GM21381 (cell line): ENCODE data around the gene MAML2.

ENCODE experiments used
- ATAC-seq: cut with Tn5 transposase; IDR thresholded peaks from one replicate; pipeline ENCODE4 v1.9.1; 2021; ENCODE audit warnings: mild to moderate bottlenecking, moderate library complexity; ENCODE audit not compliant: unreplicated experiment

MAML2 gene

GRCh38 chr11:96215826-96216225 lies 127.2 kb downstream of the MAML2 start:
- no peak for ATAC-seq

DNA sequence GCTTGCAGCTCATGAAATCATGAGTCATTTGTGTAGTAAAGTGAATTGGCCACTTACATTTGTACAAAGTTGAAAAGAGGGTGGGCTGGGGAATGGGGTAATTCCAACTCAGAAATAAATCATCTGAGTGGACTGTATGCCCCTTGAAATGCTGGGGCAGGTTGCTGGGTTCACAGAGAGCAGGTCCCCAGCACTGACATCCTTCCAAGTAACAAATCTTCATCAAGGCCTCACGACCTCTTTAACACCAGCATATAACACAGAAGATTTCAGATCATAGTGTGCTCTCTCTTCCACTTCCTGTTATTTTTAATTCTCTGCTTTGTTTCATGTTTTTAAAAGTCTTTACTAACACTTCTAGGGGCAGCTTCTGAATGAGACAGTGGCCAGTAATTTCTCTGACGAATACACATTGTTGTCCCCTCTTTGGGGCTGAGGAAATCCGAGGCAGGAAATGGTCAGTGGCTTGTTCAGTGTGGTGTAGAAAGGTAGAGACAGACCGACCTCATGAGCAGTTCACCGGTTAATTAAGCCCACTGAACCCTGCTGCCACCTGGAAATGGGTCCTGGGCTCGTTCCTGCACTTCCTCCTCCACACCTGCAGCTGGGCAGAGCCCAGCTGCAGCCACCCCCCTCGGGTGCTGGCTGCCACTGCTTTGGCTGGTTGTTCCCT lies 127.7 kb downstream of the MAML2 start:
- ATAC-seq, result peak; percentile 81

DNA sequence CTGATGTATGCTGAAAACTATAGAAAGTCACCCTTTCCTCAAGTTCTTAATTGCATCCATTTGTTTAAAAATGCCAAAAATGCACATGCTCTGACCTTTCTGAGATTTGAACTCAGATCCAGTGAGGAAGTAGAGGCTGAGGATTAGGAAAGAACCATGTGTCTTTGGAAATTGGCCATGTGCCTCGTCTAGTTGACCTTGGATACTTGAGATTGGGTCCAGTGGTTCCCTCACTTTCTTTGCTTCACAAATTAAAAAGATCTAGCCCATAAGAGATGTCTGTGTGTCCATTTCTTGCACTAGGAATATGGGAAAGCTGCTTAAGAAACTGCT lies 128.3 kb downstream of the MAML2 start:
- no peak for ATAC-seq

- ATAC-seq, result no peak
Measured at GRCh38 chr11:96213500-96213899, 129.5 kb downstream of the MAML2 start.

DNA sequence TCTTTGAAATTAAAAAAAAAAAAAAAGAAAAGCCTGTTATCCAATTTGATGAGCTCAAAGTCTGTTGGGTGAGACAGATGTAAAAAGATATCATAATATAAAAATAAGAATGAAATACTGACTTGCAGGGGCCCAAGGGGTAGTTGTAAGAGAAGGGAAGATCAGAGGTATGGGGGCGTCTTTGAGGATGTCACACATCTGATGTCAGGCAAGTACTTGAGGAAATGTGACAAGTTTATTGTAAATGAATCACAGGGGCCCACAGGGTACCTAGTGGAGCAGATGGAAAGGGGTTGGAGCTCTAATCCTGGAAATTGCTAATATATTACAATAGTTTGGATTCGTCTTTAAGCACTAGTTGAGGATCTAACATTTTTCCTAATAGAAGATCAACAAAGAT lies 131.6 kb downstream of the MAML2 start:
- no peak for ATAC-seq

DNA sequence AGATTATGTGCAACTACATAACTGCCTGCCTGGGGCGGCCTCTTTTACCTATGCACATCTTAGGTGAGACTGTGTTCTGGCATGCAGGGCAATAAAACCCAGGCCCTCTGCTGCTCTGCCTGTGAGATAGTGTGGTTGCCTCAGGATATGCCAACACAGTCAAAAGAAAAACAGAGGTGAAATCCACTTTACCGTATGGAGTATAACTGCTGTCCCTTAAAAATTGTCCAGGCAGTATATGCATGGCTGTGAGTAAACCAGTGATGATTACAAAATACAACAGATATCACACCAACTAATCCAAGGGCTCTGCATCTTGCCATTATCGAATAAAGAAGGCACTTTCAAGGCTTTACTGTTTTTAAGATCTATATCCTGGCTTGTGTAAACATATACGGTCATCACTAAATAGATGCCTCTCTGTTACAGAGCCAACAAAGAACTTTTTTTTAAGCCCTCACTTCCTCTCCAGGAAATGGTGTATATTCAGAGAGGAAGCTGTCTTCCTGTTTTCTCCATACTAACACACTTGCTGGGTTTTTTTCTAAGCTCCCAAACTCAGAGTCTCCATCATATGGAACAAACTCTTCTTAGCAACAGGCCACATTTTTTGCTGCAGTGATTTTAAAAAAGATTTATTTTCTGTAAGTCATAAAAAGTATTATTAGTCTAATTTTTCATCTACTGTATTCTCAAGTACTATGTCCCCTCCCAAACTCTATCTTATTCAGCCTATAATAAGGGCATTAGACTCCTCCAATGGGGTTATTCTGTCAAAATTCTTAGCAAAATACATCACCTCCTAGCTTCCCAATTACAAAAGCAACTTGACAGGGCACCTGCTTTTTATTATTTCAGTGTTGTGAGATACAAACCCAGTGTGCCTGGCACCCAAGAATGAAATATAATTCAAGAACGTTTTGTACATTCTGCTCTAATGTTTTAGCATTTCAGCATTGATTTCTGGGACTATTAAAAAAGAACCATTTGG lies 135.2 kb downstream of the MAML2 start:
- ATAC-seq, result no peak

DNA sequence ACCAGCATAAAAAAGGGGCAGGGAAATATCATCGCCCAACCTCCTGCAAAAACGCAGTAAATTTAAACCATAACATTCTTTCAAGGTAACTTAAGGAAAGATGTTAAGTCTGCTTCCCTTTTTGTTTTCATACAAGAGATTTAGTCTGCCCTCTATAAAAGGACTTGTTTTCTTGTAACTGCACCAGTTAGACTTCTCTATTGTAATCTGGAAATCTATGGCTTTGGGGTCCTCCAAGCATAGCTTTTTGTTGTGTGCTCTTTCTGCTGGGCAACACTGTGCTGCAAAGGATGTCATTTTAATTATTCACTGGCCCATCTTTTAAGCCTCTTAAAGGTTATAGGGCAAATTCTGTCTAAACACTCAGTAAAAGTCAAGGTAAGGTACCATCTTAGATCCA lies 136.0 kb downstream of the MAML2 start:
- ATAC-seq, result no peak

- ATAC-seq, result no peak
Measured at GRCh38 chr11:96205460-96205809, 137.6 kb downstream of the MAML2 start.

- ATAC-seq, result no peak
Measured at GRCh38 chr11:96204721-96205459, 138.1 kb downstream of the MAML2 start.

DNA sequence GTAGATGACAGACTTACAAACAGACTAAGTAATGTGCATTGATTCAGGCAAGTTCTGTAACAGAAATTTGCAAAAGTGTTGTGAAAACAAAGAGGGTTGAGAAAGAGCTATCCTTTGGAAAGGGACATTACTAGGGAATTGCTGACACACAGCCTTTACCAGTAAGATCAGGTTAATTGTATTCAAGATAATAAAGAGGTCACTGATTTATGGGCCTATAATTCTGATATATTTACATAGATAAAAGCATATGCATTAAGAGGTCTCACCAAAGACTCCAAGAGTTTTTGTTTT lies 138.7 kb downstream of the MAML2 start:
- ATAC-seq, result no peak

- no peak for ATAC-seq
Measured at GRCh38 chr11:96203567-96204365, 139.2 kb downstream of the MAML2 start.

- ATAC-seq, result no peak
Measured at GRCh38 chr11:96200243-96200642, 142.8 kb downstream of the MAML2 start.

- no peak for ATAC-seq
Measured at GRCh38 chr11:96199563-96200025, 143.4 kb downstream of the MAML2 start.

- ATAC-seq, result peak; percentile 80
Measured at GRCh38 chr11:96197801-96198701, 144.9 kb downstream of the MAML2 start.

GRCh38 chr11:96197103-96197502 lies 145.9 kb downstream of the MAML2 start:
- no peak for ATAC-seq

GRCh38 chr11:96196181-96196662 lies 146.8 kb downstream of the MAML2 start:
- no peak for ATAC-seq

DNA sequence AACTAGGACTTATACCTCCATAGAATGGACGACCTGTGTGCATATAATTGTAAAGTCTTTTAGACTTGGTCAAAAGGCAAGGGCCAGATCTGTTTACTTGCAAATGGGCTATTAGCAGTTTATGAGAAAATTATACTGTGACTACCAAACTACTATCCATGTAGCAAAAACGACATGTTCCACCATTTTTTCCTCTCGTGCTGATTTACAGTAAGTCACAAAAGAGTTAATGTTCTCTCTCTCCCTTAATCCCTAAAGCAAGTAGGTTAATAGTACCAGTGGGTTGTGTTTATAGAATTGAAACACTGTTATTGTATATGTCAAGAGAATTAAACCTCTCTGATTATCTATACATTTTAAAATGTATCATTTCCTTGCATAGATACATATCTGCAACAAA lies 147.3 kb downstream of the MAML2 start:
- ATAC-seq, result no peak

DNA sequence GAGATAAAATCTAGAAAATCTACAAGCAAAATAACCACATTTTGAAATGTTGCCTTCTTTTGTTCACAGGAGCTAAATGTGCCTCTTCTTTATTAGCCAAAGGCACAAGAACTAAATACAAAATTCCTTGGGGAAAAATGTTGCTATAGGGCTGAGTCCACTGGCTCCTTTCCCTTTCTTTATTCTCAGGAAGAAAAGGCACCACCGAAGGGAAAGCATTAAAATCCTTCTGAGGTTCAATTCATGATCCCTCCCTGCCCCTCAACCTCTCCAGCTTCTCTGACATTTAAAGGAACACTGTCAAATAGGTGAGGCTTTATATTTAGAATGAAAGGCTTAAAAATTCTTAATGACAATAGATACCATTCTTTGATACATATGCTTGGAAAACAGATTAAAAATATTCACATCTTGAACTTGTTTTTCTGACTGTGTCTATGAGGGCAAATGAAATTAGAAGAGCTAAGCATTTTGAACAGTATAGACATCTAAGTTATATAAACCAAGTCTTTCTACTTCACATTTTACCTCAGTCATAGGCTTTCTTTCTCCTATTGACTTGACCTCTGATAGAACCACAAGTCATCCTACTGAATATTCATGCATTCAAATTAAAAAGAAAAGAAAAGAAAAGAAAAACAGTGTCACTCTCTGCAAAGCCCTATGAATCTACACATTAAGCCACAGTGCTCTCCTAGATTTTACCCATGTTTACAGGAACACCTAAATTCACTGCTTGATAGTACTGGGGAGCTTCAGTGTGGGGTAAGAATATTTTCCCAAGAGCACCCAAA lies 148.2 kb downstream of the MAML2 start:
- no peak for ATAC-seq
